Transverse colon (tissue), 4 donors: ENCODE results near the gene GNB1L. TPM values are rescaled to one million over a fixed set of nuclear protein-coding genes. Genes with fewer than 3 reads are reported as not detected.

Experiments used
- DNase-seq: peaks from one replicate; pipeline ENCODE4 v3.0.0-alpha.2; 2019
- H3K27ac ChIP-seq, 4 donors: fragments of 200-600 bp; sonication (generic); 2 replicates each; pipeline ENCODE4 v1.5.1; 2016 to 2018; ENCODE audit warnings: inconsistent platforms in 4 of 4
- H3K27me3 ChIP-seq: fragments of 200-600 bp; sonication (generic); 2 replicates; pipeline ENCODE4 v1.5.1; 2017; ENCODE audit warnings: inconsistent platforms
- H3K36me3 ChIP-seq, 4 donors: fragments of 200-600 bp; sonication (generic); 2 replicates each; pipeline ENCODE4 v1.5.1; 2017 to 2019; ENCODE audit warnings: inconsistent platforms in 4 of 4
- H3K4me1 ChIP-seq, 4 donors: fragments of 200-600 bp; sonication (generic); 2 replicates each; pipeline ENCODE4 v1.5.1; 2017 to 2020; ENCODE audit warnings: inconsistent platforms in 4 of 4
- H3K4me3 ChIP-seq, 4 donors: fragments of 200-600 bp; sonication (generic); 1 replicate in 1 of 4; 2 replicates in 3 of 4; pipeline versions ENCODE4 v1.5.1 to v1.6.1; 2017 to 2019; ENCODE audit warnings: inconsistent platforms in 4 of 4
- H3K9me3 ChIP-seq, 2 donors: fragments of 200-600 bp; sonication (generic); 2 replicates each; pipeline ENCODE4 v1.5.1; 2017 to 2019; ENCODE audit warnings: inconsistent platforms in 2 of 2
- EP300 ChIP-seq: sonication (generic); formaldehyde crosslinking; IDR thresholded peaks from one replicate; pipeline ENCODE4 v1.6.1; 2017; ENCODE audit warnings: antibody characterized with exemption, low read depth
- POLR2A ChIP-seq: fragments of 450-650 bp; IDR thresholded peaks from one replicate; pipeline ENCODE4 v1.6.1; 2016; ENCODE audit warnings: antibody characterized with exemption, mild to moderate bottlenecking, moderate library complexity
- POLR2AphosphoS5 ChIP-seq, 3 donors: sonication (generic); formaldehyde crosslinking; IDR thresholded peaks; one replicate each; pipeline ENCODE4 v1.6.1; 2016; ENCODE audit warnings: antibody characterized with exemption in 3 of 3
- WGBS, 2 donors: methylation state at CpG; one replicate each; pipeline ENCODE4 v1.1.5; 2018; ENCODE audit warnings: low coverage in 1 of 2; 5-methylcytosine and 5-hydroxymethylcytosine counted together
- in situ Hi-C, 4 donors: fragments of 200-750 bp; cut with MboI; loops; one replicate each; pipeline versions ENCODE4 v1.15.0 to v1.15.1; 2017; ENCODE audit warnings: low sequenced_read_pairs in 3 of 4, low pct_ligation_motif_present in 1 of 4, low pct_unique_long_range_greater_than_20kb in 1 of 4
- intact Hi-C: fragments of 100-400 bp; cut with DNase I; formaldehyde crosslinking; loops from one replicate; pipeline ENCODE4 v1.15.1; 2023; ENCODE audit warnings: low total_unique reads
- total RNA-seq, 4 donors: library from RNA; depleted of rRNA; stranded (reverse); fragments of >200 nt; gene quantifications; one replicate each; pipeline ENCODE4 v1.1.0, GENCODE V29; 2016
- TF ChIP-seq, protein P1 (sequence below), 5 experiments: fragments of 200-600 bp in 3 of 5; fragments of 450-650 bp in 2 of 5; sonication (generic) in 3 of 5; IDR thresholded peaks; 1 replicate in 2 of 5; 2 replicates in 3 of 5; pipeline ENCODE4 v1.5.1; 2016 to 2017; ENCODE audit warnings: antibody characterized with exemption in 5 of 5, inconsistent platforms in 3 of 5, mild to moderate bottlenecking in 2 of 5, moderate library complexity in 1 of 5

Gene GNB1L
- total RNA-seq, 4 donors from 2014 or later: 0.80 to 4.8 (median 2.8) TPM

- in situ Hi-C loops (no loop called here), intact Hi-C loops (loop anchor here (10.0 kb wide), 1 partner anchor 361 kb away; no protein-coding TSS in a partner anchor)
- TF ChIP-seq POLR2A (no peak), EP300 (no peak), POLR2AphosphoS5 (IDR thresholded peaks at IDR 0.05) (no peak)
- TF ChIP-seq, protein P1, sequence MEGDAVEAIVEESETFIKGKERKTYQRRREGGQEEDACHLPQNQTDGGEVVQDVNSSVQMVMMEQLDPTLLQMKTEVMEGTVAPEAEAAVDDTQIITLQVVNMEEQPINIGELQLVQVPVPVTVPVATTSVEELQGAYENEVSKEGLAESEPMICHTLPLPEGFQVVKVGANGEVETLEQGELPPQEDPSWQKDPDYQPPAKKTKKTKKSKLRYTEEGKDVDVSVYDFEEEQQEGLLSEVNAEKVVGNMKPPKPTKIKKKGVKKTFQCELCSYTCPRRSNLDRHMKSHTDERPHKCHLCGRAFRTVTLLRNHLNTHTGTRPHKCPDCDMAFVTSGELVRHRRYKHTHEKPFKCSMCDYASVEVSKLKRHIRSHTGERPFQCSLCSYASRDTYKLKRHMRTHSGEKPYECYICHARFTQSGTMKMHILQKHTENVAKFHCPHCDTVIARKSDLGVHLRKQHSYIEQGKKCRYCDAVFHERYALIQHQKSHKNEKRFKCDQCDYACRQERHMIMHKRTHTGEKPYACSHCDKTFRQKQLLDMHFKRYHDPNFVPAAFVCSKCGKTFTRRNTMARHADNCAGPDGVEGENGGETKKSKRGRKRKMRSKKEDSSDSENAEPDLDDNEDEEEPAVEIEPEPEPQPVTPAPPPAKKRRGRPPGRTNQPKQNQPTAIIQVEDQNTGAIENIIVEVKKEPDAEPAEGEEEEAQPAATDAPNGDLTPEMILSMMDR (IDR thresholded peaks at IDR 0.05): no peak
- H3K4me1 ChIP-seq: peaks cover 16 to 25% (median 22%) of the 10 kb centered on the region in 4 donors
- WGBS, 2 donors: 1% methylated on average over 34 of the region's 49 CpGs; no CpG with 5 or more reads in 1 of the 2 donors
- peak overlapping the region; percentile 90 to 97 (median 94) for H3K27ac ChIP-seq
- H3K4me3 ChIP-seq: peak overlapping the region; percentile 60 to 95 (median 90)
- H3K36me3 ChIP-seq: peaks cover 0 to 4% (median 0%) of the 10 kb centered on the region in 4 donors
- no peaks in the 10 kb centered on the region for H3K9me3 ChIP-seq
- no peaks in the 10 kb centered on the region for H3K27me3 ChIP-seq
- DNase-seq: no peak
Observed at GRCh38 chr22:19853879-19854777, 546 bp downstream of the GNB1L start.

- Histone ChIP-seq H3K36me3 (peaks cover 0 to 4% (median 0%) of the 10 kb centered on the region in 4 donors), H3K27me3 (no peaks in the 10 kb centered on the region), H3K27ac (peak overlapping the region; percentile 90 to 97 (median 94)), H3K4me1 (peaks cover 16 to 25% (median 22%) of the 10 kb centered on the region in 4 donors), H3K4me3 (peak overlapping the region; percentile 60 to 95 (median 90)), H3K9me3 (no peaks in the 10 kb centered on the region)
- 33% methylated on average over 11 of the region's 11 CpGs; no CpG with 5 or more reads in 1 of the 2 donors for WGBS, 2 donors
- TF ChIP-seq EP300 (no peak), POLR2AphosphoS5 (IDR thresholded peaks at IDR 0.05) (no peak), POLR2A (no peak)
- TF ChIP-seq, protein P1 (IDR thresholded peaks at IDR 0.05): no peak
- intact Hi-C loops: loop anchor here (10.0 kb wide), 1 partner anchor 362 kb away; no protein-coding TSS in a partner anchor
- no peak for DNase-seq
- in situ Hi-C loops: no loop called here
Observed at GRCh38 chr22:19853058-19853878, 1.4 kb downstream of the GNB1L start.

GRCh38 chr22:19852177-19852781, 2.4 kb downstream of the GNB1L start:
- DNase-seq: no peak
- no peak overlapping the region for H3K27ac ChIP-seq
- in situ Hi-C loops: no loop called here
- peaks cover 16 to 25% (median 22%) of the 10 kb centered on the region in 4 donors for H3K4me1 ChIP-seq
- no peaks in the 10 kb centered on the region for H3K27me3 ChIP-seq
- no peaks in the 10 kb centered on the region for H3K9me3 ChIP-seq
- H3K36me3 ChIP-seq: peaks cover 0 to 4% (median 0%) of the 10 kb centered on the region in 4 donors
- intact Hi-C loops: loop anchor here (10.0 kb wide), 1 partner anchor 363 kb away; no protein-coding TSS in a partner anchor
- no peak overlapping the region for H3K4me3 ChIP-seq
- 92 to 93% methylated on average over 9 to 12 of the region's 12 CpGs for WGBS, 2 donors
- TF ChIP-seq, protein P1 (IDR thresholded peaks at IDR 0.05): no peak
- no peak for TF ChIP-seq POLR2AphosphoS5 (IDR thresholded peaks at IDR 0.05)
